ENCODE results near the gene LACTB.

The LACTB gene

GRCh38 chr15:63088533-63089245, 33.0 kb upstream of the LACTB start:
- POLR2A ChIA-PET: no interaction called here
- no peak for DNase-seq (ENCODE audit: extremely low spot score)
- no peak for TF ChIP-seq TARDBP (IDR thresholded peaks at IDR 0.05)
- no peak for TF ChIP-seq NFRKB (IDR thresholded peaks at IDR 0.05)
- CTCF ChIA-PET: interaction anchor here (0.7 to 0.9 kb wide), 2 partner anchors 40 to 41 kb away, joined by 3 read pairs; no protein-coding TSS in a partner anchor

GRCh38 chr15:63089260-63090043, 32.2 kb upstream of the LACTB start:
- no peak for TF ChIP-seq FOXM1 (IDR thresholded peaks at IDR 0.05; ENCODE audit: borderline replicate concordance)
- no peak for TF ChIP-seq BHLHE40 (IDR thresholded peaks at IDR 0.05; ENCODE audit: borderline replicate concordance)
- DNase-seq (ENCODE audit: extremely low spot score): no peak
- ChIA-PET POLR2A (interaction anchor here (0.9 kb wide), 1 partner anchor 68 kb away, joined by 3 read pairs; the partner anchor contains the start of gene RPS27L), CTCF (interaction anchor here (0.7 kb wide), 1 partner anchor 41 kb away, joined by 3 read pairs; no protein-coding TSS in a partner anchor)

GRCh38 chr15:63090472-63090871, 31.2 kb upstream of the LACTB start:
- POLR2A ChIA-PET: interaction anchor here (0.9 kb wide), 1 partner anchor 67 kb away, joined by 3 read pairs; the partner anchor contains the start of gene RPS27L
- TF ChIP-seq PKNOX1 (IDR thresholded peaks at IDR 0.05): no peak
- TF ChIP-seq HDGF (IDR thresholded peaks at IDR 0.05; ENCODE audit: borderline replicate concordance): no peak
- no peak for TF ChIP-seq SP1 (IDR thresholded peaks at IDR 0.05)
- TF ChIP-seq FOXM1 (IDR thresholded peaks at IDR 0.05; ENCODE audit: borderline replicate concordance): no peak
- no peak for TF ChIP-seq TARDBP (IDR thresholded peaks at IDR 0.05)
- no peak for TF ChIP-seq ELF4 (IDR thresholded peaks at IDR 0.05)
- no peak for TF ChIP-seq ZNF384 (IDR thresholded peaks at IDR 0.05)
- TF ChIP-seq ARNT (IDR thresholded peaks at IDR 0.05): no peak
- TF ChIP-seq BHLHE40 (IDR thresholded peaks at IDR 0.05; ENCODE audit: borderline replicate concordance): no peak
- no peak for TF ChIP-seq SUZ12 (IDR thresholded peaks at IDR 0.05)
- TF ChIP-seq CTBP1 (IDR thresholded peaks at IDR 0.05; ENCODE audit: borderline replicate concordance): no peak
- TF ChIP-seq FOXA1 (IDR thresholded peaks at IDR 0.05): no peak
- CTCF ChIA-PET: no interaction called here

GRCh38 chr15:63090887-63091286, 30.8 kb upstream of the LACTB start:
- POLR2A ChIA-PET: interaction anchor here (0.9 kb wide), 1 partner anchor 67 kb away, joined by 3 read pairs; the partner anchor contains the start of gene RPS27L
- CTCF ChIA-PET: no interaction called here
- no peak for DNase-seq (ENCODE audit: extremely low spot score)
- no peak for TF ChIP-seq L3MBTL2 (conservative IDR thresholded peaks at IDR 0.05)
- TF ChIP-seq HDGF (IDR thresholded peaks at IDR 0.05; ENCODE audit: borderline replicate concordance): no peak

More at GRCh38 chr15:63090472-63090871, 31.2 kb upstream of the LACTB start:
- no peak for DNase-seq (ENCODE audit: extremely low spot score)

- no peak for DNase-seq (ENCODE audit: extremely low spot score)
- TF ChIP-seq TARDBP (IDR thresholded peaks at IDR 0.05) (no peak), FOXA1 (IDR thresholded peaks at IDR 0.05) (no peak), SUZ12 (IDR thresholded peaks at IDR 0.05) (no peak), PKNOX1 (IDR thresholded peaks at IDR 0.05) (no peak)
- ChIA-PET POLR2A (no interaction called here), CTCF (no interaction called here)
Measured at GRCh38 chr15:63091679-63092446, 29.8 kb upstream of the LACTB start.

- peak; percentile 68 for DNase-seq (ENCODE audit: extremely low spot score)
- ChIA-PET CTCF (interaction anchor here (0.7 to 3.2 kb wide), 3 partner anchors 24 to 247 kb away, joined by 3 to 18 read pairs (median 3); no protein-coding TSS in a partner anchor), POLR2A (no interaction called here)
- TF ChIP-seq ARNT (IDR thresholded peaks at IDR 0.05) (no peak), TARDBP (IDR thresholded peaks at IDR 0.05) (no peak), HDGF (IDR thresholded peaks at IDR 0.05; ENCODE audit: borderline replicate concordance) (no peak), CTBP1 (IDR thresholded peaks at IDR 0.05; ENCODE audit: borderline replicate concordance) (no peak), PKNOX1 (IDR thresholded peaks at IDR 0.05) (no peak), NFRKB (IDR thresholded peaks at IDR 0.05) (no peak), ELF4 (IDR thresholded peaks at IDR 0.05) (no peak)
Measured at GRCh38 chr15:63093486-63094205, 28.0 kb upstream of the LACTB start.
